GM23248 (cell line): Measurements from ENCODE around the gene EFNA2.

Source experiments
- EZH2 ChIP-seq: fragments of 200-600 bp; sonication (generic); IDR thresholded peaks from 2 replicates; pipeline ENCODE4 v1.6.1; 2018; ENCODE audit warnings: antibody characterized with exemption, mild to moderate bottlenecking; ENCODE audit not compliant: insufficient read depth, poor library complexity, severe bottlenecking
- EZH2phosphoT487 ChIP-seq: fragments of 200-600 bp; sonication (generic); IDR thresholded peaks from 2 replicates; pipeline ENCODE4 v1.6.1; 2018; ENCODE audit warnings: antibody characterized with exemption, moderate library complexity, mild to moderate bottlenecking, low read depth; ENCODE audit not compliant: insufficient read depth

DNA sequence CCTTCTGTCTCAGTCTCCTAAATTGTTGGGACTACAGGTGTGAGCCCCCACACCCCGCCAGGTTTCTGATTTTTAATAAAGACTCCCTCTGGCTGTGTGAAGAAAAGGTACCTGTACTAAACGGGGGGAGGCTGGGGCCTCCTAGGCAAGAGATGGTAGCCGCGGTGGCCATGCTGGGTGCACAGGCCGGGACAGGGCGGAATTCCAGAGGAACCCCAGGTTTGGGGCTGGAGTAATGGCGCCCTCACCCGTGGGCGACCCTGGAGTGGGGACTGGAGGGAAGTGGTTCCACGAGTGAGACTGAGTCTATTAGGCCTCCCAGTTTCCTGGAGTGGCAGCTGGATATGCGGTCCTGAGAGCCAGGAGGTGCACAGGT, 46.3 kb upstream of the EFNA2 start:
- TF ChIP-seq EZH2 = no peak
- no peak for TF ChIP-seq EZH2phosphoT487
